LNCaP clone FGC (cell line): ENCODE data around the gene KLRF2.

Source experiments
- DNase-seq: peaks from one replicate; pipeline ENCODE4 v3.0.0-alpha.2; 2011; ENCODE audit warnings: low read depth
- H3K4me3 ChIP-seq: 2 replicates; pipeline ENCODE4 v1.5.1; 2011; ENCODE audit warnings: mild to moderate bottlenecking, low read depth, low read length, control low read depth
- TF ChIP-seq, protein P1 (sequence below): IDR thresholded peaks from 2 replicates; pipeline ENCODE4 v1.5.1; 2012; ENCODE audit warnings: mild to moderate bottlenecking; ENCODE audit not compliant: control insufficient read depth, insufficient read depth; ENCODE audit errors: extremely low read depth

The KLRF2 gene

DNA sequence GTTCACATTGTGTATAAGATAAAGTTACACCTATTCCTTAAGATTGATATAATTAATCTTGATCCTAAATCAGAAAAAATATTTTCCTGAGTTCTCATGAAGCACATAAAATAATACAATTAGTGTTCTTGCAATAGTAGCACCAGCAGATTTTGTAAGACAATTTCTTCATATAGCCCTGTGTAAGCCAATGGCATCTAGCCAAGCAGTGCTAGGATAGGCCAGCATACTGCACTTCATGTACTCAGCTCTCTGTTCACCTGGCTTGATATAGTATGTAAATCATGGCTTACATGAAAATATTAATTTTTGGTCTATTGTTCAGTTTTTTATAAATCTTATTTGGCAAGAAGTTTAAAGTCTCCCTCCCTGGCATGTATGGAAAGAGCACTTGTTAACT, 1.9 kb downstream of the KLRF2 start:
- no peak overlapping the region for H3K4me3 ChIP-seq
- TF ChIP-seq, protein P1, sequence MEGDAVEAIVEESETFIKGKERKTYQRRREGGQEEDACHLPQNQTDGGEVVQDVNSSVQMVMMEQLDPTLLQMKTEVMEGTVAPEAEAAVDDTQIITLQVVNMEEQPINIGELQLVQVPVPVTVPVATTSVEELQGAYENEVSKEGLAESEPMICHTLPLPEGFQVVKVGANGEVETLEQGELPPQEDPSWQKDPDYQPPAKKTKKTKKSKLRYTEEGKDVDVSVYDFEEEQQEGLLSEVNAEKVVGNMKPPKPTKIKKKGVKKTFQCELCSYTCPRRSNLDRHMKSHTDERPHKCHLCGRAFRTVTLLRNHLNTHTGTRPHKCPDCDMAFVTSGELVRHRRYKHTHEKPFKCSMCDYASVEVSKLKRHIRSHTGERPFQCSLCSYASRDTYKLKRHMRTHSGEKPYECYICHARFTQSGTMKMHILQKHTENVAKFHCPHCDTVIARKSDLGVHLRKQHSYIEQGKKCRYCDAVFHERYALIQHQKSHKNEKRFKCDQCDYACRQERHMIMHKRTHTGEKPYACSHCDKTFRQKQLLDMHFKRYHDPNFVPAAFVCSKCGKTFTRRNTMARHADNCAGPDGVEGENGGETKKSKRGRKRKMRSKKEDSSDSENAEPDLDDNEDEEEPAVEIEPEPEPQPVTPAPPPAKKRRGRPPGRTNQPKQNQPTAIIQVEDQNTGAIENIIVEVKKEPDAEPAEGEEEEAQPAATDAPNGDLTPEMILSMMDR = no peak
- peak; percentile 33 for DNase-seq

DNA sequence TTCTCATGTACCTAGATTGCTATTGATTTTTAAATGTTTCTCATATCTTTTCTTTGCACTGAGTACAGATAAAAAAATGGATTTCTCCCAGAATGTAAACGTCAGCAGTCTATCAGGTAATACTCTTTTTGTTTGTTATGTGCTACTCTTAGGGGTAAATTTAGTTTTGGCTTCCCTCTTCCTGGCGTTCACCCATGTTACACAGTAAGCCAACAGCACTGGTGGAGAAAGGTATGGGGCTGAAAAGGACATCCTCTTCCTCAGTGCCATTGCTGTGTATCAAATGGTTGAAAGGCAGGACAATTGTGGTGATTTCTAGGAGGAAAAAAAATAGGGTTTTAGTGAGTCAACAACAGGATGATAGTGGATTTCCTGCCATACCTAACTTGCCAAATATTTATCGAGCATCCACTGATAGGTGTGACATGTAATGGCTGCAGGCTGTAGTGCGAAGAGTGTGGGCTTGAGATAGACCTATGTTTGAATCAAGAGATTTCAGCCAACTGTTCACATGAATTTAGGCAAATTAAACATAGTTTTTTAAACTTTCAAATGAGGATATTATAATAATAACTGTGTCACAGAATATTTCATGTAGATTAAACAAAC, 7.5 kb downstream of the KLRF2 start:
- H3K4me3 ChIP-seq = no peak overlapping the region
- TF ChIP-seq, protein P1 = no peak
- no peak for DNase-seq

- no peak overlapping the region for H3K4me3 ChIP-seq
- no peak for DNase-seq
- TF ChIP-seq, protein P1 = no peak
Measured at GRCh38 chr12:9895215-9895971, 14.1 kb downstream of the KLRF2 start.

- no peak for DNase-seq
- H3K4me3 ChIP-seq = no peak overlapping the region
- TF ChIP-seq, protein P1 = no peak
Measured at GRCh38 chr12:9897535-9897934, 16.2 kb downstream of the KLRF2 start.

- TF ChIP-seq, protein P1 = no peak
- H3K4me3 ChIP-seq = no peak overlapping the region
- DNase-seq = no peak
Measured at GRCh38 chr12:9899209-9899608, 17.9 kb downstream of the KLRF2 start.

- TF ChIP-seq, protein P1 = no peak
- no peak overlapping the region for H3K4me3 ChIP-seq
- no peak for DNase-seq
Measured at GRCh38 chr12:9900930-9901329, 19.6 kb downstream of the KLRF2 start.
